NCI-H2107 treated with DMSO at 0.1 percent for 48 hours (cell line): ENCODE measurements around the gene CCM2.
"Not testable (repeated sequence)": the region's sequence is repeated elsewhere in the genome, so short reads cannot be mapped to it uniquely, and the experiment has no call there.

Source experiments
- DNase-seq: peaks from one replicate; lab custom pipeline; 2025; ENCODE audit not compliant: unreplicated experiment; lab: John Stamatoyannopoulos, UW

Gene CCM2

GRCh38 chr7:44981035-44981706 lies 18.8 kb upstream of the CCM2 start:
- DNase-seq = no peak

GRCh38 chr7:44982535-44982923 lies 17.5 kb upstream of the CCM2 start:
- no peak for DNase-seq

- no peak for DNase-seq
Measured at GRCh38 chr7:44982970-44983369, 17.0 kb upstream of the CCM2 start.

- no peak for DNase-seq
Measured at GRCh38 chr7:44983742-44984477, 16.1 kb upstream of the CCM2 start.

- no peak for DNase-seq
Measured at GRCh38 chr7:44984478-44984758, 15.6 kb upstream of the CCM2 start.

GRCh38 chr7:44985033-44985695 lies 14.8 kb upstream of the CCM2 start:
- no peak for DNase-seq

GRCh38 chr7:44985900-44986217 lies 14.1 kb upstream of the CCM2 start:
- no peak for DNase-seq

- DNase-seq = peak; percentile 84
Measured at GRCh38 chr7:44986218-44987053, 13.6 kb upstream of the CCM2 start.

- DNase-seq = no peak
Measured at GRCh38 chr7:44987457-44987856, 12.5 kb upstream of the CCM2 start.

GRCh38 chr7:44987996-44988395 lies 12.0 kb upstream of the CCM2 start:
- DNase-seq = no peak

GRCh38 chr7:44988701-44989100 lies 11.3 kb upstream of the CCM2 start:
- DNase-seq = no peak

GRCh38 chr7:44989132-44989531 lies 10.9 kb upstream of the CCM2 start:
- no peak for DNase-seq

- DNase-seq = no peak
Measured at GRCh38 chr7:44990109-44991023, 9.6 kb upstream of the CCM2 start.

GRCh38 chr7:44992004-44992795 lies 7.8 kb upstream of the CCM2 start:
- DNase-seq = not testable (repeated sequence)

GRCh38 chr7:44994877-44995554 lies 5.0 kb upstream of the CCM2 start:
- DNase-seq = no peak

- no peak for DNase-seq
Measured at GRCh38 chr7:44995555-44996493, 4.2 kb upstream of the CCM2 start.

- no peak for DNase-seq
Measured at GRCh38 chr7:44998153-44998871, 1.7 kb upstream of the CCM2 start.
